ENCODE data around the gene GNG14.
"Not testable (repeated sequence)": the region's sequence is repeated elsewhere in the genome, so short reads cannot be mapped to it uniquely, and the experiment has no call there.

Gene GNG14

DNA sequence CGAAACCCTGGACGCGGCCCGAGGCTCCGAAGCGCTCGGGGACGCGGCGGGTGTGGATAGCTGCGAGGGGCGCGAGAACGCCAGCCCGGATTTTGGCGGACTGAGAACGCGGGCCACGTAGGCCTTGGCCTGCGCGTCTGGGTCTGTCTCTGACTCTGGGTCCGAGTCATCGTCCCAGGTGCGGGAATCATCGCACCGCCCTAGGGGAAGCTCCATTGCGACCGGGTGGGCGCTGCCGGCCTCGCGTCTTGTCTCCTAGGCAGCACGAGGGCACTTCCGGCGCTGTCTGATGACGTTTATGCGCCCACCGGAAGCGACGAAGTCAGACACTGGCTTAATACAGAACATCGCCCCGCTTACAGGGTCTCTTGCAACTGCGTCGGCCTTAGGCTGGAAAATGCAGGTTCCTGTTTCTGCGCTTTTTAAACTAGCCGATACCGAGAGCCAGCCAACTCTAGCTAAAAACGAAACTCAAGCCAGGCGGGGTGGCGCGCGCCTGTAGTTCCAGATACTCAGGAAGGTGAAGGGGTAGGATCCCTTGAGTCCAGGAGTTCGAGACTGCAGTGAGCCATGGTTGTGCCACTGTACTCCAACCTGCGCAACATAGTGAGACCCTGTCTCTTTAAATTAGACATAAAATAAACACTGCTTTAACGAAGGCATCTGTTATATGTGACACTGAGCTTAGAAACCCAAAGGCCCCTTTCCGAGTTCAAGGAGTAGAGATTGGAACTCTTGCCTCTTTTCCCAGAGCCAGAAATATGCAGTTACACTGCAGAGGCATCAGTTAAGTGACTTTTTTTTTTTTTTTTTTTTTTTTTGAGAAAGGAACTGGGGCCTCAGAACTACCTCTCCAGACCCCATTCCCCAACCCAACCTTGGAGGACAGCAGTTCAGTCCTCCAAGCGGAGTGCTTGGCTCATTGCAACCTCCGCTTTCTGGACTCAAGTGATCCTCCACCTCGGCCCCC is 8.9 kb downstream of the GNG14 start, which contains the start of gene FBXW9:
TSS of gene FBXW9 (minus strand) at position 266 of the 970 bp plus-strand sequence. CDS start at position 216, 50 bp downstream.
- peak; percentile 90 to 97 (median 94) for DNase-seq

GRCh38 chr19:12697425-12697824 is 9.6 kb downstream of the GNG14 start:
- DNase-seq = not testable (repeated sequence)

- no peak for DNase-seq
Observed at GRCh38 chr19:12698138-12698537, 10.3 kb downstream of the GNG14 start.

DNA sequence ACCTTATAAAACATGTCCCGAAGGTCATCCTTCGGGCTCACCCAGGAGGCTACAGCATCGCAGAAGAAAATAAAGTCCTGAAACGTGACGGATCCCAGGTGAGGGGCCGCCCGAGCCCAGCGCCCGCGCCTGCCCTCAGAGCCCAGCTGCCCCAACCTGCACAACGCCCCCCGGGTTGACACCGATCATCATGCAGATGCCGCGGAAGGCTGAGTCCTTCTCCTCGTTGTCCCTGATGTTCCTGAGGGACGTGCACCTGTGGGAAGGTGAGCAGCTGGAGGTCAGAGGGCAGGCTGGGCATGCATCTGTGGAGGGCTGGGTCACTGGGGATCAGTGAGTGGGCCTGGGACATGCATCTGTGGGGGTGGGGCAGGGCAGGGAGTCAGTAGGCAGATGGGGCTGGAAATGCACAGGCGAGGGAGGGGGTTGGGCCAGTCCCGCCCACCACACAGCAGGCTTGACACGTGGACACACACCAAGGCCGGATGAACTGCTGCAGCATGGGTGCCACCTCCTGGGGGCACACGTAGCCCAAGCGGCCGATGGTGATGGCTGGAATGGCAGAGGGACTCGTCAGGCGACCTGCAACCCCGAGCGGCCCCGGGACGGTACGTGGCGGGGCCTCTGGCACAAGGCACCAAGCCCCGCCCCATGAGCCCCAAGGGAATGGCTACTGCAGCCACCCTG is 13.9 kb downstream of the GNG14 start:
- DNase-seq = no peak

DNA sequence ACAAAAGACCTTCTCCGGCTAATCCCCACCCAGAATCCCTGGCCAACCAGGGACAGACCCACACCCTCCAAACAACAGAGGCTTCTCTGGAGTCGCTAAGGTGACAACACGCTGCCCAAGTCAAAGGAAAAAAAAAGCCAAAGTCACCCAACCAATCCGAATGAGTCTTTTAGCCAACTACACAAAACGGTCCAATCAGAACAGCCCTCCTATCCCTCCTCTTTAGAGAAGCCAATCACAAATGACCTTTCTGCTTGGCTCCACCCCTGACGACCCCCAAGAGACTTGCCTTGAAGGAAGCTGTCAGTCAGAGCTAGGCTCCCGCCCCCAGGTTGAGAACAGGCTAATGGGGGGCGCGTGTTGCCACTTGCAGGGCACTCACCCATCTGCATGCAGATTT is 15.2 kb downstream of the GNG14 start:
- DNase-seq = no peak

- no peak for DNase-seq
Observed at GRCh38 chr19:12705169-12705568, 17.4 kb downstream of the GNG14 start.

- no peak for DNase-seq
Observed at GRCh38 chr19:12705654-12706331, 18.0 kb downstream of the GNG14 start.

DNA sequence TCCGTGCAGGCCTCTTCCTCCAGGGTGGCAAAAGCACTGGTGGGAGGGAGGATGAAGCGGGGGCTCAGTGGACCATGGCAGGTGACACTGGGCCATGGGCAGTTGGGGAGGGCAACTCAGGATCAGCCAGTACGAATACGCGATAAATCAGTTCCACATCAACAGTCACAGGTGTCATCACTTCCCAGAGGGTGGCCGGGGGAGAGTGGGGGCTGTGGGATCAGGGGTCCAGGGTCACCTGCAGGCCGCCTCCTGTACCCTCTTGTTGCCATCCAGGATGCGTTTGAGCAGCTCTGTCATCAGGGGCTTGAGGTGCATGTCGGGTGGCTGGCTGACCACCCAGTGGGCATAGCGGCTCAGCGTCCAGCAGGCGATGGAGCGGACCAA is 18.5 kb downstream of the GNG14 start:
- no peak for DNase-seq

DNA sequence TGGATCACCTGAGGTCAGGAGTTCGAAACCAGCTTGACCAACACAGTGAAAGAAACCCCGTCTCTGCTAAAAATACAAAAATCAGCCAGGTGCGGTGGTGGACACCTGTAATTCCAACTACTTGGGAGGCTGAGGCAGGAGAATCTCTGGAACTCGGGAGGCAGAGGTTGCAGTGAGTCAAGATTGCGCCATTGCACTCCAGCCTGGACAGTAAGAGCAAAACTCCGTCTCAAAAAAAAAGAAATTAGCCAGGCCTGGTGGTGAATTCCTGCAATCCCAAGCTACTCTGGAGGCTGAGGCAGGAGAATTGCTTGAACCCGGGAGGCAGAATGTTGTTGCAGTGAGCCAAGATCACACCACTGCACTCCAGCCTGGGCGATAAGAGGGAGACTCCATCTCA is 20.8 kb downstream of the GNG14 start:
- no peak for DNase-seq

GRCh38 chr19:12711187-12711586 is 23.4 kb downstream of the GNG14 start:
- no peak for DNase-seq

DNA sequence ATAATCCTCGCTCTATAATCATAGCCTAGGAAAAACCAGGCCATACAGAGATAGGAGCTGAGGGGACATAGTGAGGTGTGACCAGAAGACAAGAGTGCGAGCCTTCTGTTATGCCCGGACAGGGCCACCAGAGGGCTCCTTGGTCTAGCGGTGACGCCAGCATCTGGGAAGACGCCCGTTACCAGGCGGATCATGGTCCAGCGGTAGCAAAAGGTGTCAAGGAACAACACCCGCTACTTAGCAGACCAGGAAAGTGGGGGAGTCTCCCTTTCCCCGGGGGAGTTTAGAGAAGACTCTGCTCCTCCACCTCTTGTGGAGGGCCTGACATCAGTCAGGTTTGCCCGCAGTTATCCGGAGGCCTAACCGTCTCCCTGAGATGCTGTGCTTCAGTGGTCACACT is 24.3 kb downstream of the GNG14 start:
- not testable (repeated sequence) for DNase-seq

DNA sequence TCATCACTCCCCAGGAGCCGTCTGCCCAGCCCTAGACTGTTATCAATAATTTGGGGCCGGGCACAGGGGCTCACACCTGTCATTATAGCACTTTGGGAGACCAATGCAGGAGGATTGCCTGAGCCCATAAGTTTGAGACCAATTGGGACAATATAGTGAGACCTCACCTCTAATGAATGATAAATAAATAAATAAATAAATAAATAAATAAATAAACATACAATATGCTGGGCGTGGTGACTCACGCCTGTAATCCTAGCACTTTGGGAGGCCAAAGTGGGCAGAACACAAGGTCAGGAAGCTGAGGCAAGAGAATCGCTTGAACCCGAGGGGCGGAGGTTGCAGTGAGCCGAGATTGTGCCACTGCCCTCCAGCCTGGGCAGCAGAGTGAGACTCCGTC is 25.5 kb downstream of the GNG14 start:
- not testable (repeated sequence) for DNase-seq

GRCh38 chr19:12715102-12715501 is 27.3 kb downstream of the GNG14 start:
- DNase-seq = no peak

DNA sequence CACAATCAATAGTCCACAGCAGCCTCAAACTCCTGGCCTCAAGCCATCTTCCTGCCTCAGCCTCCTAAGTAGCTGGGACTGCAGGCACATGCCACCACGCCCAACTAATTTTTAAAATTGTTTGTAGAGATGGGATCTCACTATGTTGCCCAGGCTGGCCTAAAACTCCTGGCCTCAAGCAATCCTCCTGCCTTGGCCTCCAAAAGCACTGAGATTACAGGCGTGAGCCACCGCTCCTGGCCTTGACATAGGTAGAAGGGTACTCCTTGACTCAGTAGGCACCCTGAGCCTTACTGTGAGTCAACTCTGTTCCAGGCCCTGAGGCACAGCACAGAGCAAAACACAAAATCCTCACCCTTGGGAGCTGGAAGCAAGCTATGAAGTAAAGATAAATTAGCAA is 28.1 kb downstream of the GNG14 start:
- no peak for DNase-seq

- no peak for DNase-seq
Observed at GRCh38 chr19:12720296-12720695, 32.5 kb downstream of the GNG14 start.

DNA sequence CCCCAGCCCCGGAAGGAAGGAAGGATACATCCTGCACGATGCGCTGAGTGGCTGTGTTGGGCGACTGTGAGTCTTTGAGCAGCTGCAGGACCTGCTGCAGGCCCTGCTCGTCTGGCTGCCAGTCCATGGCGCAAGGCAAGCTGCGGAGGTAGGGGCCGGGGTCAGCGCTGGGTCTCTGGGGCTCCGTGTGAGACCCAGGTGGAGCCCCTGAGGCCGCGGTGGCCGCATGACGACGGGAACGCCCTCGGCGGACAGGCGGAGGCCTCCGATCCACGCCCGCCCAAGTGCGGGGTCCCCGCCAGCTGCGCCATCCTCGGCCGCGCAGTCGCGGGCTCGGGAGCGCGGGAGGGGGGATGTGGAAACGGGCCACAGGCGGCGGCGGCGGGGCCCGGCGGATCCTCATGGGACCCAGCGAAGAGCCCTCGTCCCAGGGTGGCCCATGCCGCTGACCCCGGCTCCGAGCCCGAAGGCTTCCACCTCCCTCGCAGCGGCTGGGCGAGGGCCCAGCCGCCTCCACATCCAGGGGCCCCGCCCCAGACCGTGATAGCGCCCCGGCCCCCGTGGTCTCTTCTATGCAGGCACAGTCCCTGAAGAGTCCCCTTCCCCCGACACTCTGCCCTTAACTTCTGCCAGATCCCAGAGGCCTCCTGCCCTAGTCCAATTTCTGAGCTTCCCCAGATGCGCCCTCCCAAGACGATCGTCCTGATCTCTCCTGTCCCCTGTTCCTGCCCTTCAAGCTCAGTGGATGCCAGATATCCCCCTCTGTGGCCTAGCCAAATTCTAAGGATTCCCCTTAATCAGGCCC is 33.3 kb downstream of the GNG14 start:
- peak in 1 of 5 donors; percentile 44 for DNase-seq

DNA sequence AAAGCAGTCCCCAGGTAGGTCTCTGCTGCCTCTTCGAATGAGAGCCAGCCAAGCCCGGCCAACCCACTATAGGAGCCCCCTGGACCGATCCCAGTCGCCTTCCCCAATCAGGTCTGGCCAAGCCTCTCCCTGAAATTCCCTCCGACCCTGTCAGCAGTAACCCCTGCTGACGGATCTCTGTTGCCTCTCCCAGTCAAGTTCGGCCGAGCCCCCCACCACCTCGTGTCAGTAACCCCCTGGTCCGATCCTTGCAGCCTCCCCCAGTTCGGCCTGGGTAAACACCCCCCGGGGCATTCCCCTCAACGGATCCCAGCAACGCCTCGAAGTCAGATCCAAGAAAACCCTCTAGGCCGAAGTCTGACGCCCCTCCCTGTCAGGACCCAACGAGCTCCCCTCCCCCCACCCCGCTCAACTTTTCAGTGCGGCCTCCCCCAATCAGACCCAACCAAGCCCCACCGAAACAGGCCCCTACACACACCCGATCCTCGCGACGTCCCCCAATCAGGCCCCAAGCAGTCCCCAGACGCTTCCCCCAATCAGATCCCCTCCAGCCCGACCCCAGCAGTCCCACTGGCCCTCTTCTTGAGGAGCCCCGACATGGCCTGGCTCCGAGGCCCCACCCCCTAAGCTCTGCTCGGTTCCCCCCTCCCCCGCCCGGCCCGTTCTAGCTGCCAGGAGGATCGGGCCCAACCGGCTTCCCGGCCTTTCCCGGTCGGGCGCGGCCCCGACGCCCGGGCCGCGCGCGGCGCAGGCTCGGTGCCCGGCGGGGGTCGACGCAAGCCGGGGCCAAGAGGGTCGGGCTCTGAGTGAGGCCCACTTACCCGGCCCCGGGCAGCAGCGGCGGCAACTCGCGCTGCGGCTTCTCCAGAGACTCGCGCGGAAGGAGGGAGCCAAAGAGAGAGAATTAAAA is 34.1 kb downstream of the GNG14 start:
- DNase-seq = peak in 3 of 5 donors; percentile 43 to 63 (median 44)

GRCh38 chr19:12722566-12723380 is 35.0 kb downstream of the GNG14 start:
- peak; percentile 89 to 97 (median 94) for DNase-seq

DNA sequence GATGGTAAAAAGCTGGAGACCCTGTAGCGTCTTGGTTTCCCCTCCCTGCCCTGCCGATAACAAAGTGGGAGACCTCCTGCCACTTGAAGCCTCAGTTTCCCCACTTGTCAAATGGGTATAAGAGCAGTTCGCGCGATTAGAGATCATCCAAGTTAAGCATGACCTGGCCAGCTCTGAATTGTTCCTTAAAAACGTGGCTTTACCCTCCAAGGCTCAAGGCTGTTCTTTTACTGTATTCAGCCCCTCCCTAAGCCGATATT is 35.5 kb downstream of the GNG14 start:
- DNase-seq = no peak

DNA sequence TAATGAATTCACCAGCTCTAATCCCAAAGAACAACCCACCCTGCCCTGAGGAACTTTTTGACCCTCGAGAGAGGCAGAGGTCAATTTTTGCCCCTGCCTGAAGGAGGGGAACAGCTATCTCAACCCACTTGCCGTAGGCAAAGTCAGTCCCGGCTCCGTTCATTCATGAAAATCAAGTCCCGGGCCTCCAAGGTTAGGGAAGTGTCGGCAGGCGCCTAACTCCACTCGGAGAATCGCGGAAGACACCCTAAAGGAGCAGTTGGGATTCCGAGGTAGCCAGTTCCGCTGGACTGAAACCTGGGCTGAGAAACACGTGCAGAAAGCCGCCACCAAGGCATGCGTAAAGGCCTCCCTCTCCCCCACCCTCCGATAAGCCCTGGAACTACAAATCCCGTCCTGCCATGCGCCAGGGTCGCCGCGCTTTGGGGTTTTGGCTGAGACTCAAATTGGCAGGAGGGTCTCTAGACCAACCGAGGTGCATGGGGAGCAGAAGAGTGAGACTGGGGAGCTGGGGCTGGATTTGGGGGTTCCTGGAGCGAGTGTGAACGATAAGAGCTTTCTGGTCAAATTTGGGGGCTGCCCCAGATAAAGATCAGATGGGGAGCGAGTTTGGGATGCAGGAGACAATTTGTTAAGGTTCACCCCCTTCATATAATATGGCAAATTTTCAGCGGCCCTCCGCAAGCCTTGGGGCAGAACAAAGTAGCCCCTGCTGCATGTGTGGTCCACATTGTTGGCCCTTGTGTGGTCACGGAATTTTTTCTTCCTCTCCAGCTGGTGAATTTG is 36.0 kb downstream of the GNG14 start, which contains the start of gene TNPO2:
TSS of gene TNPO2 (minus strand) at position 292 of the 786 bp plus-strand sequence. CDS start 2,955 bp downstream, outside the sequence.
- peak in 4 of 5 donors; percentile 24 to 69 (median 40) for DNase-seq
